GM18505 (cell line): ENCODE results near the gene SERPINE1.
"Not testable (repeated sequence)": the region's sequence is repeated elsewhere in the genome, so short reads cannot be mapped to it uniquely, and the experiment has no call there.

Experiments
- ATAC-seq: cut with Tn5 transposase; IDR thresholded peaks from one replicate; pipeline ENCODE4 v1.9.1; 2021; ENCODE audit not compliant: unreplicated experiment
- POLR2A ChIP-seq: IDR thresholded peaks from 4 replicates; pipeline ENCODE4 v1.6.1; 2011; ENCODE audit warnings: borderline replicate concordance; ENCODE audit not compliant: insufficient read depth, insufficient read length; ENCODE audit errors: extremely low read depth

Gene SERPINE1

GRCh38 chr7:101094791-101095375 lies 32.0 kb upstream of the SERPINE1 start:
- no peak for ATAC-seq
- no peak for TF ChIP-seq POLR2A

GRCh38 chr7:101096331-101096956 lies 30.5 kb upstream of the SERPINE1 start:
- no peak for TF ChIP-seq POLR2A
- no peak for ATAC-seq

DNA sequence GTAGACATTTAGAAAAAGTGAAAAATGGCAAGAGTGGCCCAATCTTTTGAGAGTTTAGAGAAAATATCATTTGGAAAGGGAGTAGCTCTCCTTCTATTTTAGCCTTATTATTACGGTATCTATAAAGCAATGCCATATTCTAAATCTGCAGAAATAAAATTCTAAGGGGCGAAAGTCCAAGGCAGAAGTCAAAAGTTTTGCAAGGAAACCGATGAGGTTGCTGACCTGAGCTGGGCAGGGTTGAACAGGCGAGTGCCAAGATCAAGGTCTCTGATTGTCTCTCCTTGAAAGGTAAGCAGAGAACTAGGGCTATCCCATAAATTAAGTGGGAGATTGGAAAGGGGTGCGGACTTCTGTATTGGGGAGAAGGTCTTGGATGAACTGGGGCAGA lies 30.0 kb upstream of the SERPINE1 start:
- ATAC-seq: no peak

DNA sequence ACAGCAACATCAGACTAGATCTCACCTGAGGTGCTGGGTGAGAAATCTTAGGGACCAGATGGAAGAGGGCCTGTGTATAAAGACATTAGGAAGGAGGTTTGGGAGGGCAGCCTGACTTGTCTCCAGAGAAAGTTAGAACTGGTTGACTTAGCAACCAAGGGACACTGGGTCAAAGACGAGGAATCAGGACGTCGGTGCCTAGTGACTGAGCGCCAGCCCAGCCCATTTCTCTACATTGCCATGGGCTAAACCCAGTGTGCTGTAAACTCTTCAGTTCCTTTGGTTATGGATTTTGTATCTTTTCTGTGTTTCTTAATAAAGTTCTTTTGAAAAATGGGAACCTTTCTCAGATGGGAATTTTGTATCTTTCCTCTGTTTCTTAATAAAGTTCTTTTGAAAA lies 29.3 kb upstream of the SERPINE1 start:
- no peak for TF ChIP-seq POLR2A
- ATAC-seq: no peak

More for the DNA sequence above, 30.0 kb upstream of the SERPINE1 start:
- TF ChIP-seq POLR2A: no peak

DNA sequence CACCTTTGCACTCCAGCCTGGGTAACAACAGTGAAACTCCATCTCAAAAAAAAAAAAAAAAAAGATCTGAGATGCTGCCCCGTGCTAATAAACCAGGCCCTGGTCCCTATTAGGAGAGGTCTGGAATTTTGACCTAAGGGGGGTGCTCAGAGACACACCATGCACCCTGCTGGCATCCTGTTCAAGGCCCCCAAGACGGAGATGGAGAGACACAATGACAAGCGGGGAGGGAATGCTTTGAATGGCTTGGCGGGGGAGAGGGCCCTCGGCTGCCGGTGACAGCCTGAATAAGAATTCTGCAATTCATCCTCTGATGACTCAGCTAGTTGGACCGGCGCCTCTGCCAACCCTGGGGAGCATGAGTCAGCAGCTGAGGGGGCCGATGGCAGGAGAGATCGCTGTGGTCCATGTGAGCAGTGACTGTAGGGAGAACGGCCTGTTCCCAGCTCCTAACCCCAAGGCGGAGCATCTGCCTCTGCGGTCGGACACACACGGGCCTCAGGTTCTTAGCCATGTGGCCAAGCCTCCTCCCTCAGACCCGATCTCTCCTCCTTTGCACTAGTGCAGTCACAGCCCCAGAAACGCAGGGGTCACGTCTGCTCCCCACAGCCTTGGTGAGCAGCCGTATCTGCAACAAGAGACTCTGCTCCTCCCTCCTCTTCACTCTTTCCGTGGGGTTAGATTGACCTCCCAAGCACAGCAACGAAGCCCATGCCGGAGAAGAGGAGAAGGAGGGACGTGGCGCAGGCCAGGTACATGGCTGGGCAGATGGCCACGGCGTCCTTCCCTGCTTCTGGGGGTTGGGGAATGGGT lies 26.7 kb upstream of the SERPINE1 start:
- no peak for TF ChIP-seq POLR2A
- ATAC-seq: no peak

DNA sequence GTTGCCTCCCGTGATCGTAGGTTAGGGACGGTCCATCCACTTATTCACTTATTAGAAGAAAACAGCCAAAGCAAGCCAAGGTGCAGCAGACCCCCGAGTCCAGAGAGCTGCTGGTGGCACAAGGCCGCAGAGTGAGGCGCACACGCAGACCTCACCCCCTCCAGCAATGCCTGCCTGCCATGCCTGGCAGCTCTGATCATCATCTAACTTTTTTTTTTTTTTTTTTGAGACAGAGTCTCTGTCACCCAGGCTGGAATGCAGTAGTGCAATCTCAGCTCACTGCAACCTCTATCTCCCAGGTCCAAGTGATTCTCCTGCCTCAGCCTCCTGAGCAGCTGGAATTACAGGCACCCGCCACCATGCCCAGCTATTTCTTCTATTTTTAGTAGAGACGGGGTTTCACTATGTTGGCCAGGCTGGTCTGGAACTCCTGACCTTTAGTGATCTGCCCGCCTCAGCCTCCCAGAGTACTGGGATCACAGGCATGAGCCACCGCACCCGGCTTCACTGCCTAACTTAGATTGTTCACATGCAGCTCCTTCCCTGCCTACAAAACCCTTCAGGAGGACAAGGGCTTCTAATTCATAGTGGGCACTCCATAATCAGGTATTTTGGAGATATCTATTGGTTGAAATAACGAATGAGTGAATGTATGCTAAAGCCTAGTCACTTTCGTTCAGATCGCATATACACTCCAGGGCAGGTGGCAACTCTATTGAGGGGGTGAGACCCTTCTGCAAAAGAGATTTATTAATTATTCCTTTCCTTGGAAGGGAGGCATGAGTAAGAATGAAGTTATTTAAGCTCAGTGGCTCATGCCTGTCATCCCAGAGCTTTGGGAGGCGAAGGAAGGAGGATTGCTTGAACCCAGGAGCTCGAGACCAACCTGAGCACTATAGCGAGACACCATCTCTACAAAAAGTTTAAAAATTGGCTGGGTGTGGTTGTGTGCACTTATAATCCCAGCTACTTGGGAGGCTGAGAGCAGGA lies 25.8 kb upstream of the SERPINE1 start:
- no peak for TF ChIP-seq POLR2A
- ATAC-seq: no peak

DNA sequence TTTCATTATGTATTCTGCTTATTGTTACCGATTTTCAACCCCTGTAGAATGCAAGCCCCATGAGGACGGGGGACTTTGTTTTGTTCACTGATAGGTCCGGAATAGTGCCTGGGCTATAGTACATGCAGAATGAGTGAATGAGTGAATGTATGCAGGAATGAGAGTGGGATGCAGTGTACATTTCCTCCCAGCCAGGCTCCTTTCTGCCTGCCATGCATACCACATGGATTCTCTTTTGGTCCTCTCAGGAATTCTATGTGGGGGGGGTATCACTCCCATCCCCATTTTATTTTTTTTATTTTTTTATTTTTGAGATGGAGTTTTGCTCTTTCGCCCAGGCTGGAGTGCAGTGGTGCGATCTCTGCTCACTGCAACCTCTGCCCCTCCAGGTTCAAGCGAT lies 24.9 kb upstream of the SERPINE1 start:
- no peak for TF ChIP-seq POLR2A

GRCh38 chr7:101103701-101104100 lies 23.2 kb upstream of the SERPINE1 start:
- not testable (repeated sequence) for ATAC-seq

More for the DNA sequence above, 24.9 kb upstream of the SERPINE1 start:
- no peak for ATAC-seq

DNA sequence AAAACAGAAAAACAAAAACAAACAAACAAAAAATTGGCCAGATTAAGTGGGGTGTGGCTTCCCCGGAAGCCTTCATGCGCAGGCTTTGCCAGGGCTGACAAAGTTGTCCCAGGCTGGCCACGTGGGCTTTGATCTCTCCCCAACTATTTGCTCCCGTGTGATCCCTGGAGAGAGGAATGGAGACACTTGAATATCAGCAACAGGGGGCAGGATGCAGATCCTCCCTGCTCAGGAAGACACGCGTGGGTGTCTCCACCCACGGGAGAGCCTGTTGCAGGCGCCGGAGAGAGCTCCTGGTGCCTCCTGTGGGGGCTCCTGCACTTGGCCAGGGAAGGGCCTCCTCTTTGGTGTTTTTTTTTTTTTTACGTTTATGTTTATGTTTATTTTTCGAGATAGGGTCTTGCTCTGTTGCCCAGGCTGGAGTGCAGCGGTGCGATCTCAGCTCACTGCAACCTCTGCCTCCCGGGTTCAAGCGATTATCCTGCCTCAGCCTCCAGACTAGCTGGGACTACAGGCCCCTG lies 22.7 kb upstream of the SERPINE1 start:
- TF ChIP-seq POLR2A: no peak
- no peak for ATAC-seq

DNA sequence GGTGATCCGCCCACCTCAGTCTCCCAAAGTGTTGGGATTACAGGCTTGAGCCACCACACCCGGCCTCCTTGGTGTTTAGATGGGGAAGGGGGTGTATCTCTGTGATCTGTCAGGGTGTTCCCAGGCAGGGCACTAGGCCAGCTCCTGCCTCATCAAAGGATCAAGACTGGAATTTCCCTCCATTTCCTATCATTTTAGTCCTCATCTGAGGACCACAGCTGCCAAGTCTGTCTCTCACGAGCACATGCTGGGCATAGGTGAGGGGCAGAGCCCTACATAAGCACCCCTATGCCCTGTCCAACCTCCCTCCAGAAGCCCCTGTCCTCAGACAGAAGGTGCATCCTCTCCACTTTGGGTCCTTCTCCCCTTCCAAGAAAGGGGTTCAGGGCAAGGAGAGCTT lies 22.1 kb upstream of the SERPINE1 start:
- TF ChIP-seq POLR2A: no peak
- ATAC-seq: no peak

- not testable (repeated sequence) for ATAC-seq
Observed at GRCh38 chr7:101105248-101105647, 21.7 kb upstream of the SERPINE1 start.

DNA sequence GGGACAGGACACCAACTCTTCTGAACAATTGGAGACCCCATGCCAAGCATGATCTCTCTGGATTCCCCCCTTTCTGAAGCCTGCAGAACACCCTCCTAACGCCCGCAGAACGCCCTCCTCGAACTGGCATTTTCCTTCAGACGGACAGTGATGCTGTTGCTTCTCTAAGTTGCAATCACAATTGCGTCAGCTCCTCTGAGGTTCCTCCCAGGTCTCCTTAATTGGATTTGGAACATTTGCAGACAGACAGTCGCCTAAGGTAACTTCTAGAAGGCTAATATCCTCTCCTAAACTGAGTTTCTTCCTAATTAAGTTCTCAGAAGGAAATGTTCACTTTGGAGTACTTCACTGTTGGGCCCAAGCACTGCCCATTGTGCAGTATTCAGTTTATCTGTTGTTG lies 20.5 kb upstream of the SERPINE1 start:
- TF ChIP-seq POLR2A: no peak
- ATAC-seq: no peak

DNA sequence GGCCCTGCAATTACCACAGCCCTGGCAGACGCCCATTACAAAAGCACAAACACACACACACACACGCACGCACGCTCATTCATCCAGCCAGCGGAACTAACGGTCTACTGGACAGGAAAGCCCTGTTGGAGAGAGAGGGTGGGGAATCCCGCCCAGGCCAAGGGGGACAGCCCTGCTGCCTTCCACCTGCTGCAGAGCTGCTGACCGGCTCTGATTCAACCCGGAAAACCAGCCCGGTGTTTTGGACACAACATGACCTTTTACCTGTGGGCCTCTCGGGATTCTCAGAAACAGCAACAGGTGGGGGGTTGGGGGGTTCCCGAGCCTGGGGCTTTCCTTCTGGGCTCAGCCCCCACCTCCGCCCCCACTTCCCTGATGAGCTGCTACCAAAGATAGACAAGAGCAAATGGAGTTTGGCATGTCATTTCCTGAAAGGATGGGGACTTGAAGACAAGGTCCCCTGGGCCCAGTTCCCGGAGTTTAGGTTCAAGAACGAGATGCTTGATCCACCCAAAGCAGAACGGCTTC lies 18.5 kb upstream of the SERPINE1 start:
- no peak for ATAC-seq
- TF ChIP-seq POLR2A: no peak
